AG09309 (cell line): Measurements from ENCODE around the gene EHD4.

Experiments used
- DNase-seq: peaks from one replicate; pipeline ENCODE4 v3.0.0-alpha.2; 2010; ENCODE audit warnings: low read depth
- H3K4me3 ChIP-seq: 2 replicates; pipeline ENCODE4 v1.5.1; 2011; ENCODE audit warnings: mild to moderate bottlenecking, low read depth, low read length, moderate library complexity; ENCODE audit not compliant: control insufficient read depth
- CTCF ChIP-seq: IDR thresholded peaks from 2 replicates; pipeline ENCODE4 v1.5.1; 2011; ENCODE audit warnings: mild to moderate bottlenecking, low read depth, low read length, inconsistent platforms; ENCODE audit not compliant: insufficient read depth, control insufficient read depth; ENCODE audit errors: missing control alignments

The EHD4 gene

GRCh38 chr15:41907141-41907540 lies 65.2 kb downstream of the EHD4 start:
- H3K4me3 ChIP-seq, result no peak overlapping the region
- no peak for DNase-seq
- no peak for TF ChIP-seq CTCF

GRCh38 chr15:41906608-41907007 lies 65.7 kb downstream of the EHD4 start:
- TF ChIP-seq CTCF, result no peak
- no peak for DNase-seq
- H3K4me3 ChIP-seq, result no peak overlapping the region

- no peak overlapping the region for H3K4me3 ChIP-seq
- TF ChIP-seq CTCF, result no peak
- no peak for DNase-seq
Observed at GRCh38 chr15:41905036-41905793, 67.1 kb downstream of the EHD4 start.

- DNase-seq, result no peak
- TF ChIP-seq CTCF, result peak; percentile 82
- H3K4me3 ChIP-seq, result no peak overlapping the region
Observed at GRCh38 chr15:41904541-41905005, 67.8 kb downstream of the EHD4 start.

- H3K4me3 ChIP-seq, result no peak overlapping the region
- no peak for DNase-seq
Observed at GRCh38 chr15:41903782-41904181, 68.6 kb downstream of the EHD4 start.

GRCh38 chr15:41901431-41901830 lies 70.9 kb downstream of the EHD4 start:
- H3K4me3 ChIP-seq, result no peak overlapping the region
- DNase-seq, result no peak
- TF ChIP-seq CTCF, result no peak

More at GRCh38 chr15:41903782-41904181, 68.6 kb downstream of the EHD4 start:
- no peak for TF ChIP-seq CTCF
